ENCODE measurements around the gene PHGDH. TPM values are rescaled to one million over a fixed set of nuclear protein-coding genes. Genes with fewer than 3 reads are reported as not detected.

PHGDH gene
- total RNA-seq (65.7 TPM), polyA plus RNA-seq (13.4 TPM)
- long read RNA-seq, donor 1, partial matches to known transcripts, result 0 of 2 reads
- long read RNA-seq, donor 1, other reads (novel, unspliced or antisense), result 0 of 2 reads
- long read RNA-seq, donor 2, transcript PHGDH-208 (12 exons, 2,096 nt), result major isoform, 59 of 82 reads
- long read RNA-seq, donor 2, partial matches to known transcripts, result 19 of 82 reads
- long read RNA-seq, donor 2, other reads (novel, unspliced or antisense), result 0 of 82 reads
- long read RNA-seq, donor 3, transcript PHGDH-208 (12 exons, 2,096 nt), result major isoform, 33 of 50 reads
- long read RNA-seq, donor 3, partial matches to known transcripts, result 11 of 50 reads
- long read RNA-seq, donor 3, other reads (novel, unspliced or antisense), result 0 of 50 reads
- long read RNA-seq, donor 4, transcript PHGDH-208 (12 exons, 2,096 nt), result major isoform, 12 of 28 reads
- long read RNA-seq, donor 4, partial matches to known transcripts, result 16 of 28 reads
- long read RNA-seq, donor 4, other reads (novel, unspliced or antisense), result 0 of 28 reads
- long read RNA-seq, donor 5, transcript PHGDH-208 (12 exons, 2,096 nt), result major isoform, 49 of 78 reads
- long read RNA-seq, donor 5, partial matches to known transcripts, result 24 of 78 reads
- long read RNA-seq, donor 5, other reads (novel, unspliced or antisense), result 0 of 78 reads
- long read RNA-seq, donor 6, transcript PHGDH-208 (12 exons, 2,096 nt), result major isoform, 20 of 38 reads
- long read RNA-seq, donor 6, partial matches to known transcripts, result 12 of 38 reads
- long read RNA-seq, donor 6, other reads (novel, unspliced or antisense), result 0 of 38 reads
- long read RNA-seq, donor 7, transcript PHGDH-208 (12 exons, 2,096 nt), result major isoform, 13 of 25 reads
- long read RNA-seq, donor 7, partial matches to known transcripts, result 11 of 25 reads
- long read RNA-seq, donor 7, other reads (novel, unspliced or antisense), result 0 of 25 reads
- long read RNA-seq, donor 8, transcript PHGDH-208 (12 exons, 2,096 nt), result major isoform, 19 of 29 reads
- long read RNA-seq, donor 8, partial matches to known transcripts, result 8 of 29 reads
- long read RNA-seq, donor 8, other reads (novel, unspliced or antisense), result 0 of 29 reads
- long read RNA-seq, donor 9, transcript PHGDH-208 (12 exons, 2,096 nt), result major isoform, 14 of 23 reads
- long read RNA-seq, donor 9, partial matches to known transcripts, result 8 of 23 reads
- long read RNA-seq, donor 9, other reads (novel, unspliced or antisense), result 0 of 23 reads
- long read RNA-seq, donor 10, transcript PHGDH-208 (12 exons, 2,096 nt), result major isoform, 17 of 20 reads
- long read RNA-seq, donor 10, partial matches to known transcripts, result 0 of 20 reads
- long read RNA-seq, donor 10, other reads (novel, unspliced or antisense), result 0 of 20 reads

GRCh38 chr1:119711804-119712341 lies at the start of gene PHGDH:
PHGDH (plus strand) TSS chr1:119711934; CDS start chr1:119712023, 89 bp downstream.
- H3K9me3 ChIP-seq (ENCODE audit: control insufficient read depth in 2 of 2, insufficient read depth in 1 of 2, low read length in 1 of 2), result no peaks in the 10 kb centered on the region
- peaks cover 0 to 6% of the 10 kb centered on the region in 2 donors for H3K27me3 ChIP-seq (ENCODE audit: control insufficient read depth in 2 of 2, insufficient read depth in 1 of 2, low read length in 1 of 2)
- peak within 1 kb of the TSS; percentile 69 to 77 for H3K4me3 ChIP-seq (ENCODE audit: low read length in 2 of 2)
- peaks cover 0 to 23% of the 10 kb centered on the region in 2 donors for H3K4me1 ChIP-seq (ENCODE audit: control insufficient read depth in 2 of 2, insufficient read depth in 2 of 2, low read length in 2 of 2)
- peak in 8 of 9 donors; percentile 38 to 82 (median 51) for DNase-seq (ENCODE audit: low read depth in 6 of 9, low spot score in 9 of 9)
- no peaks in the 10 kb centered on the region for H3K36me3 ChIP-seq (ENCODE audit: control insufficient read depth in 2 of 2, insufficient read depth in 2 of 2, low read length in 1 of 2)
- H3K27ac ChIP-seq (ENCODE audit: low read depth in 1 of 2, low read length in 1 of 2), result peak within 1 kb of the TSS in 1 of 2 donors; percentile 27
- under 1% methylated on average over 27 of the region's 27 CpGs for WGBS

GRCh38 chr1:119662034-119662437 lies 49.7 kb upstream of the PHGDH start:
- DNase-seq (ENCODE audit: low read depth in 6 of 9, low spot score in 9 of 9), result no peak
- Histone ChIP-seq H3K27ac (ENCODE audit: low read depth in 1 of 2, low read length in 1 of 2) (no peak overlapping the region), H3K4me3 (ENCODE audit: low read length in 2 of 2) (no peak overlapping the region), H3K27me3 (ENCODE audit: control insufficient read depth in 2 of 2, insufficient read depth in 1 of 2, low read length in 1 of 2) (no peaks in the 10 kb centered on the region), H3K4me1 (ENCODE audit: control insufficient read depth in 2 of 2, insufficient read depth in 2 of 2, low read length in 2 of 2) (no peaks in the 10 kb centered on the region), H3K9me3 (ENCODE audit: control insufficient read depth in 2 of 2, insufficient read depth in 1 of 2, low read length in 1 of 2) (no peaks in the 10 kb centered on the region), H3K36me3 (ENCODE audit: control insufficient read depth in 2 of 2, insufficient read depth in 2 of 2, low read length in 1 of 2) (no peaks in the 10 kb centered on the region)
- 88% methylated on average over 3 of the region's 3 CpGs for WGBS

- DNase-seq (ENCODE audit: low read depth in 6 of 9, low spot score in 9 of 9), result no peak
- Histone ChIP-seq H3K36me3 (ENCODE audit: control insufficient read depth in 2 of 2, insufficient read depth in 2 of 2, low read length in 1 of 2) (no peaks in the 10 kb centered on the region), H3K4me3 (ENCODE audit: low read length in 2 of 2) (no peak overlapping the region), H3K27me3 (ENCODE audit: control insufficient read depth in 2 of 2, insufficient read depth in 1 of 2, low read length in 1 of 2) (no peaks in the 10 kb centered on the region), H3K4me1 (ENCODE audit: control insufficient read depth in 2 of 2, insufficient read depth in 2 of 2, low read length in 2 of 2) (no peaks in the 10 kb centered on the region), H3K27ac (ENCODE audit: low read depth in 1 of 2, low read length in 1 of 2) (no peak overlapping the region), H3K9me3 (ENCODE audit: control insufficient read depth in 2 of 2, insufficient read depth in 1 of 2, low read length in 1 of 2) (no peaks in the 10 kb centered on the region)
- 92% methylated on average over 5 of the region's 5 CpGs for WGBS
Measured at GRCh38 chr1:119664067-119664466, 47.7 kb upstream of the PHGDH start.

- H3K27me3 ChIP-seq (ENCODE audit: control insufficient read depth in 2 of 2, insufficient read depth in 1 of 2, low read length in 1 of 2), result no peaks in the 10 kb centered on the region
- 94% methylated on average over 6 of the region's 6 CpGs for WGBS
- H3K4me1 ChIP-seq (ENCODE audit: control insufficient read depth in 2 of 2, insufficient read depth in 2 of 2, low read length in 2 of 2), result no peaks in the 10 kb centered on the region
- H3K9me3 ChIP-seq (ENCODE audit: control insufficient read depth in 2 of 2, insufficient read depth in 1 of 2, low read length in 1 of 2), result no peaks in the 10 kb centered on the region
- H3K4me3 ChIP-seq (ENCODE audit: low read length in 2 of 2), result no peak overlapping the region
- no peak overlapping the region for H3K27ac ChIP-seq (ENCODE audit: low read depth in 1 of 2, low read length in 1 of 2)
- H3K36me3 ChIP-seq (ENCODE audit: control insufficient read depth in 2 of 2, insufficient read depth in 2 of 2, low read length in 1 of 2), result no peaks in the 10 kb centered on the region
- DNase-seq (ENCODE audit: low read depth in 6 of 9, low spot score in 9 of 9), result no peak
Measured at GRCh38 chr1:119667173-119667572, 44.6 kb upstream of the PHGDH start.

- H3K4me3 ChIP-seq (ENCODE audit: low read length in 2 of 2), result no peak overlapping the region
- H3K9me3 ChIP-seq (ENCODE audit: control insufficient read depth in 2 of 2, insufficient read depth in 1 of 2, low read length in 1 of 2), result no peaks in the 10 kb centered on the region
- 96% methylated on average over 2 of the region's 2 CpGs for WGBS
Measured at GRCh38 chr1:119670898-119671297, 40.8 kb upstream of the PHGDH start.

GRCh38 chr1:119673171-119673940 lies 38.4 kb upstream of the PHGDH start:
- Histone ChIP-seq H3K9me3 (ENCODE audit: control insufficient read depth in 2 of 2, insufficient read depth in 1 of 2, low read length in 1 of 2) (no peaks in the 10 kb centered on the region), H3K4me3 (ENCODE audit: low read length in 2 of 2) (no peak overlapping the region), H3K4me1 (ENCODE audit: control insufficient read depth in 2 of 2, insufficient read depth in 2 of 2, low read length in 2 of 2) (no peaks in the 10 kb centered on the region), H3K27me3 (ENCODE audit: control insufficient read depth in 2 of 2, insufficient read depth in 1 of 2, low read length in 1 of 2) (no peaks in the 10 kb centered on the region), H3K36me3 (ENCODE audit: control insufficient read depth in 2 of 2, insufficient read depth in 2 of 2, low read length in 1 of 2) (no peaks in the 10 kb centered on the region), H3K27ac (ENCODE audit: low read depth in 1 of 2, low read length in 1 of 2) (peak overlapping the region; percentile 20 to 25)
- WGBS, result 98% methylated on average over 4 of the region's 4 CpGs
- no peak for DNase-seq (ENCODE audit: low read depth in 6 of 9, low spot score in 9 of 9)

More at GRCh38 chr1:119670898-119671297, 40.8 kb upstream of the PHGDH start:
- Histone ChIP-seq H3K4me1 (ENCODE audit: control insufficient read depth in 2 of 2, insufficient read depth in 2 of 2, low read length in 2 of 2) (no peaks in the 10 kb centered on the region), H3K27ac (ENCODE audit: low read depth in 1 of 2, low read length in 1 of 2) (no peak overlapping the region), H3K36me3 (ENCODE audit: control insufficient read depth in 2 of 2, insufficient read depth in 2 of 2, low read length in 1 of 2) (no peaks in the 10 kb centered on the region), H3K27me3 (ENCODE audit: control insufficient read depth in 2 of 2, insufficient read depth in 1 of 2, low read length in 1 of 2) (no peaks in the 10 kb centered on the region)
- no peak for DNase-seq (ENCODE audit: low read depth in 6 of 9, low spot score in 9 of 9)

GRCh38 chr1:119674111-119674526 lies 37.6 kb upstream of the PHGDH start:
- WGBS, result 96% methylated on average over 4 of the region's 4 CpGs
- Histone ChIP-seq H3K4me1 (ENCODE audit: control insufficient read depth in 2 of 2, insufficient read depth in 2 of 2, low read length in 2 of 2) (no peaks in the 10 kb centered on the region), H3K4me3 (ENCODE audit: low read length in 2 of 2) (no peak overlapping the region), H3K27me3 (ENCODE audit: control insufficient read depth in 2 of 2, insufficient read depth in 1 of 2, low read length in 1 of 2) (no peaks in the 10 kb centered on the region), H3K9me3 (ENCODE audit: control insufficient read depth in 2 of 2, insufficient read depth in 1 of 2, low read length in 1 of 2) (no peaks in the 10 kb centered on the region), H3K27ac (ENCODE audit: low read depth in 1 of 2, low read length in 1 of 2) (peak overlapping the region in 1 of 2 donors; percentile 42), H3K36me3 (ENCODE audit: control insufficient read depth in 2 of 2, insufficient read depth in 2 of 2, low read length in 1 of 2) (no peaks in the 10 kb centered on the region)
- no peak for DNase-seq (ENCODE audit: low read depth in 6 of 9, low spot score in 9 of 9)

- Histone ChIP-seq H3K27ac (ENCODE audit: low read depth in 1 of 2, low read length in 1 of 2) (no peak overlapping the region), H3K4me1 (ENCODE audit: control insufficient read depth in 2 of 2, insufficient read depth in 2 of 2, low read length in 2 of 2) (no peaks in the 10 kb centered on the region), H3K9me3 (ENCODE audit: control insufficient read depth in 2 of 2, insufficient read depth in 1 of 2, low read length in 1 of 2) (no peaks in the 10 kb centered on the region), H3K36me3 (ENCODE audit: control insufficient read depth in 2 of 2, insufficient read depth in 2 of 2, low read length in 1 of 2) (no peaks in the 10 kb centered on the region), H3K4me3 (ENCODE audit: low read length in 2 of 2) (no peak overlapping the region), H3K27me3 (ENCODE audit: control insufficient read depth in 2 of 2, insufficient read depth in 1 of 2, low read length in 1 of 2) (no peaks in the 10 kb centered on the region)
- DNase-seq (ENCODE audit: low read depth in 6 of 9, low spot score in 9 of 9), result no peak
- 76% methylated on average over 6 of the region's 6 CpGs for WGBS
Measured at GRCh38 chr1:119674835-119675289, 36.9 kb upstream of the PHGDH start.
